NCI-H345 (cell line): ENCODE results near the gene ATXN1.

ENCODE experiments used
- DNase-seq: peaks from one replicate; lab custom pipeline; 2025; lab: John Stamatoyannopoulos, UW

ATXN1 gene

GRCh38 chr6:16438718-16439591 is 322.3 kb downstream of the ATXN1 start:
- no peak for DNase-seq

- no peak for DNase-seq
Measured at GRCh38 chr6:16437984-16438383, 323.3 kb downstream of the ATXN1 start.

- DNase-seq: no peak
Measured at GRCh38 chr6:16437095-16437494, 324.2 kb downstream of the ATXN1 start.

GRCh38 chr6:16436550-16436949 is 324.7 kb downstream of the ATXN1 start:
- no peak for DNase-seq

- no peak for DNase-seq
Measured at GRCh38 chr6:16434885-16435284, 326.4 kb downstream of the ATXN1 start.

- no peak for DNase-seq
Measured at GRCh38 chr6:16433338-16433890, 327.8 kb downstream of the ATXN1 start.

GRCh38 chr6:16432075-16433032 is 328.9 kb downstream of the ATXN1 start:
- no peak for DNase-seq

GRCh38 chr6:16431106-16431505 is 330.2 kb downstream of the ATXN1 start:
- DNase-seq: no peak

- DNase-seq: no peak
Measured at GRCh38 chr6:16430391-16431089, 330.7 kb downstream of the ATXN1 start.

GRCh38 chr6:16429669-16430068 is 331.6 kb downstream of the ATXN1 start:
- no peak for DNase-seq

- no peak for DNase-seq
Measured at GRCh38 chr6:16427124-16427523, 334.1 kb downstream of the ATXN1 start.

GRCh38 chr6:16425881-16426615 is 335.2 kb downstream of the ATXN1 start:
- no peak for DNase-seq

GRCh38 chr6:16421462-16421960 is 339.7 kb downstream of the ATXN1 start:
- DNase-seq: no peak

- no peak for DNase-seq
Measured at GRCh38 chr6:16420715-16421461, 340.4 kb downstream of the ATXN1 start.

GRCh38 chr6:16420337-16420714 is 340.9 kb downstream of the ATXN1 start:
- DNase-seq: no peak

- no peak for DNase-seq
Measured at GRCh38 chr6:16419636-16420336, 341.5 kb downstream of the ATXN1 start.

- DNase-seq: no peak
Measured at GRCh38 chr6:16418151-16418550, 343.1 kb downstream of the ATXN1 start.

- no peak for DNase-seq
Measured at GRCh38 chr6:16415677-16416076, 345.6 kb downstream of the ATXN1 start.

- no peak for DNase-seq
Measured at GRCh38 chr6:16414205-16414604, 347.1 kb downstream of the ATXN1 start.

GRCh38 chr6:16413399-16413798 is 347.9 kb downstream of the ATXN1 start:
- DNase-seq: no peak
